Trophoblast cell (in vitro differentiated cells and primary cell): ENCODE data around the gene PTPRT.

Source experiments
- DNase-seq, 2 donors: peaks; one replicate each; pipeline ENCODE4 v3.0.0-alpha.2; 2016
- H2AFZ ChIP-seq: 2 replicates; pipeline ENCODE4 v1.6.1; 2013; ENCODE audit warnings: low read length, moderate library complexity, mild to moderate bottlenecking; ENCODE audit not compliant: insufficient read depth, poor library complexity
- H2AK5ac ChIP-seq: 2 replicates; pipeline ENCODE4 v1.6.1; 2013; ENCODE audit warnings: mild to moderate bottlenecking, low read length
- H2BK120ac ChIP-seq: 2 replicates; pipeline ENCODE4 v1.6.1; 2013; ENCODE audit warnings: low read length, mild to moderate bottlenecking, moderate library complexity; ENCODE audit not compliant: insufficient read depth, poor library complexity
- H2BK12ac ChIP-seq: 2 replicates; pipeline ENCODE4 v1.6.1; 2013; ENCODE audit warnings: mild to moderate bottlenecking, low read length, moderate library complexity
- H2BK5ac ChIP-seq: 2 replicates; pipeline ENCODE4 v1.6.1; 2013; ENCODE audit warnings: low read length, low read depth, moderate library complexity, mild to moderate bottlenecking; ENCODE audit not compliant: poor library complexity
- H3K14ac ChIP-seq: 2 replicates; pipeline ENCODE4 v1.6.1; 2013; ENCODE audit warnings: mild to moderate bottlenecking, low read length
- H3K18ac ChIP-seq: 2 replicates; pipeline ENCODE4 v1.6.1; 2013; ENCODE audit warnings: mild to moderate bottlenecking, low read length
- H3K23ac ChIP-seq: 2 replicates; pipeline ENCODE4 v1.6.1; 2013; ENCODE audit warnings: low read length
- H3K27ac ChIP-seq: 2 replicates; pipeline ENCODE4 v1.5.1; 2013; ENCODE audit warnings: low read depth, mild to moderate bottlenecking, inconsistent platforms, low read length, moderate library complexity
- H3K27me3 ChIP-seq: 2 replicates; pipeline ENCODE4 v1.6.1; 2013; ENCODE audit warnings: inconsistent platforms, mild to moderate bottlenecking, low read length, moderate library complexity; ENCODE audit not compliant: insufficient read depth
- H3K36me3 ChIP-seq, 2 experiments: 1 replicate in 1 of 2; 2 replicates in 1 of 2; pipeline ENCODE4 v1.6.1; 2013; ENCODE audit warnings: low read length in 2 of 2, mild to moderate bottlenecking in 2 of 2, moderate library complexity in 1 of 2; ENCODE audit not compliant: insufficient read depth in 2 of 2, control insufficient read depth in 1 of 2
- H3K4ac ChIP-seq: 2 replicates; pipeline ENCODE4 v1.6.1; 2013; ENCODE audit warnings: low read depth, mild to moderate bottlenecking, low read length, moderate library complexity
- H3K4me1 ChIP-seq, 2 experiments: 1 replicate in 1 of 2; 2 replicates in 1 of 2; pipeline ENCODE4 v1.6.1; 2013; ENCODE audit warnings: low read length in 2 of 2, mild to moderate bottlenecking in 2 of 2, moderate library complexity in 1 of 2; ENCODE audit not compliant: insufficient read depth in 2 of 2, control insufficient read depth in 1 of 2
- H3K4me2 ChIP-seq: 2 replicates; pipeline ENCODE4 v1.6.1; 2013; ENCODE audit warnings: inconsistent platforms, mild to moderate bottlenecking, low read length, moderate library complexity
- H3K4me3 ChIP-seq: 2 replicates; pipeline ENCODE4 v1.5.1; 2013; ENCODE audit warnings: mild to moderate bottlenecking, low read depth, low read length, inconsistent platforms
- H3K79me1 ChIP-seq: one replicate; pipeline ENCODE4 v1.6.1; 2013; ENCODE audit warnings: low read length
- H3K79me2 ChIP-seq: 2 replicates; pipeline ENCODE4 v1.6.1; 2013; ENCODE audit warnings: low read length, mild to moderate bottlenecking; ENCODE audit not compliant: control insufficient read depth, insufficient read depth, poor library complexity
- H3K9ac ChIP-seq: 2 replicates; pipeline ENCODE4 v1.6.1; 2013; ENCODE audit warnings: mild to moderate bottlenecking, low read length
- H3K9me3 ChIP-seq: 2 replicates; pipeline ENCODE4 v1.6.1; 2013; ENCODE audit warnings: low read depth, mild to moderate bottlenecking, control low read depth, inconsistent platforms, low read length; ENCODE audit not compliant: insufficient read depth
- H4K12ac ChIP-seq: 2 replicates; pipeline ENCODE4 v1.6.1; 2013; ENCODE audit warnings: low read depth, mild to moderate bottlenecking, low read length, moderate library complexity
- H4K8ac ChIP-seq: 2 replicates; pipeline ENCODE4 v1.6.1; 2013; ENCODE audit warnings: low read depth, mild to moderate bottlenecking, low read length, moderate library complexity
- H4K91ac ChIP-seq: one replicate; pipeline ENCODE4 v1.6.1; 2013; ENCODE audit warnings: low read depth, mild to moderate bottlenecking, low read length, moderate library complexity
- WGBS: extraction: QIAGEN DNeasy Blood & Tissue Kit; methylation state at CpG from one replicate; pipeline ENCODE4 v1.1.7; 2013; ENCODE audit warnings: missing lambda C conversion rate; ENCODE audit not compliant: insufficient read length, insufficient coverage; ENCODE audit errors: extremely low coverage; 5-methylcytosine and 5-hydroxymethylcytosine counted together

Gene PTPRT

DNA sequence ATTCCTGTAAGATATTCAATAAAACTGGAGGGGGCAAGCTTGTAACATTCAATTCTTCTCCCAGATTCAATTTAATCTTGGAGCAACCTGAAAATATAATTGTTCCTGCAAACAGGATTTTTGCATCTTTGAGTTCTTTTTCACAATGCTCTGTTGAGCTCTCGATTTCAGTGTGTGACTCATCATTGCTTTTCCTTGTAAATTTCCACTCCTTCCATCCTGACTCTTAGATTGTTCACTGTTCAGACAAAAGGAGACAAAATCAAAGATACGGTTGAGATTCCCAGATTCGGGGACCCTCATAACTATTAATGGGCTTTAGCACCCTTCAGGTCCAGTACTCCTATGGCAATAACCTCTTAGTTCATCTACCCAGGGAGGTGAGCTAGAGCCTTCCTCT lies 999.6 kb downstream of the PTPRT start:
- Histone ChIP-seq H4K91ac (no peak overlapping the region), H3K4me1 (no peaks in the 10 kb centered on the region), H3K14ac (no peak overlapping the region), H3K18ac (no peak overlapping the region), H3K23ac (no peak overlapping the region), H2BK120ac (no peak overlapping the region), H3K27me3 (no peaks in the 10 kb centered on the region), H3K9me3 (peaks cover 1% of the 10 kb centered on the region), H3K79me1 (no peaks in the 10 kb centered on the region), H4K12ac (no peak overlapping the region), H4K8ac (no peak overlapping the region), H3K27ac (no peak overlapping the region), H2BK12ac (no peak overlapping the region), H3K4me2 (no peak overlapping the region), H3K9ac (no peak overlapping the region), H2BK5ac (no peak overlapping the region), H3K4me3 (no peak overlapping the region), H2AFZ (no peak overlapping the region), H3K36me3 (no peaks in the 10 kb centered on the region), H2AK5ac (no peak overlapping the region), H3K4ac (no peak overlapping the region), H3K79me2 (no peaks in the 10 kb centered on the region)
- DNase-seq: no peak
- WGBS: no CpG with 5 or more reads among the region's 3 CpGs

DNA sequence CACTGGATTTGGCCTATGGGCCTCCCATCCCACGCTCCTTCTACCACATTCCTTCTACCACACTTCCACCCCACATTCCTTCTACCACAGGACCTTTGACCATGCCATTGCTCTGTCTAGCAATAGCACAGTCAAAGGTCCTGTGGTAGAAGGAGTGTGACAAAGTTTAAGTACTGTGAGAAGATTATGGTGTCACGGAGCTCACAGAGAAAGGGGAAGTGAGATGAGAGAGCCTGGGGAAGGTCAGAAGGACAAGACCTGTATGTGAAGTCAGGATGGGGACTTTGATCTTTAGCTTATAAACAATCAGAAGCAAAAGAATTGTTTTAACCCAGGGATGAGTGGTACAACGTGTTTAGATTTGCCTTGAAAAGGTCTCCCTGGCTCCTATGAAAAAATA lies 1003.4 kb downstream of the PTPRT start:
- Histone ChIP-seq H3K14ac (no peak overlapping the region), H3K4ac (no peak overlapping the region), H3K4me1 (no peaks in the 10 kb centered on the region), H3K23ac (no peak overlapping the region), H2AFZ (no peak overlapping the region), H3K36me3 (no peaks in the 10 kb centered on the region), H3K18ac (no peak overlapping the region), H3K9ac (no peak overlapping the region), H4K91ac (no peak overlapping the region), H3K4me3 (no peak overlapping the region), H3K27me3 (no peaks in the 10 kb centered on the region), H3K79me1 (no peaks in the 10 kb centered on the region), H2BK5ac (no peak overlapping the region), H3K27ac (no peak overlapping the region), H2BK120ac (no peak overlapping the region), H3K9me3 (no peaks in the 10 kb centered on the region), H3K4me2 (no peak overlapping the region), H2BK12ac (no peak overlapping the region), H2AK5ac (no peak overlapping the region), H3K79me2 (no peaks in the 10 kb centered on the region), H4K12ac (no peak overlapping the region), H4K8ac (no peak overlapping the region)
- WGBS: no CpG with 5 or more reads among the region's 3 CpGs
- no peak for DNase-seq

DNA sequence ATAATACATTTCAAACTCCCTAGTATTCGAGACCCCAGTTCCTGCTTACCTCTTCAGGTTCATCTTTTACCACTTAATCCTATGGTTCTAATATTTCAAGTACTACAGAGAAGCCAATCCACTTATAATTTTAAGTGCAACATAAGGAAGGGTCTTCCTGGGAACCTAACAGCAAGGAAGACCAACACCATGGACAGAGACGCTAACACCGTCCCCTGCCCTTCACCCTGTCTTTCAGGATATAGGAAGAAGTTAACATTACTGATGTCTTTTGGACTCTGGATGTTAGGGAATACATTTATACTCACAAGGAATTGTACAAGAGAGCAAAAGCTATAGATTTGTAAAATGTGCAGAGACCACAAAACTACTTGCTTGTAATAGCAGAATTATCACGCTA lies 1006.6 kb downstream of the PTPRT start:
- Histone ChIP-seq H3K23ac (no peak overlapping the region), H3K4me2 (no peak overlapping the region), H3K79me1 (no peaks in the 10 kb centered on the region), H4K12ac (no peak overlapping the region), H3K27me3 (no peaks in the 10 kb centered on the region), H4K91ac (no peak overlapping the region), H4K8ac (no peak overlapping the region), H3K79me2 (no peaks in the 10 kb centered on the region), H2BK120ac (no peak overlapping the region), H2BK12ac (no peak overlapping the region), H3K14ac (no peak overlapping the region), H3K4me3 (no peak overlapping the region), H3K4me1 (no peaks in the 10 kb centered on the region), H3K9ac (no peak overlapping the region), H3K9me3 (no peaks in the 10 kb centered on the region), H2BK5ac (no peak overlapping the region), H3K36me3 (no peaks in the 10 kb centered on the region), H3K27ac (no peak overlapping the region), H3K18ac (no peak overlapping the region), H2AK5ac (no peak overlapping the region), H2AFZ (no peak overlapping the region), H3K4ac (no peak overlapping the region)
- DNase-seq: no peak
- WGBS: no CpG with 5 or more reads among the region's 4 CpGs

DNA sequence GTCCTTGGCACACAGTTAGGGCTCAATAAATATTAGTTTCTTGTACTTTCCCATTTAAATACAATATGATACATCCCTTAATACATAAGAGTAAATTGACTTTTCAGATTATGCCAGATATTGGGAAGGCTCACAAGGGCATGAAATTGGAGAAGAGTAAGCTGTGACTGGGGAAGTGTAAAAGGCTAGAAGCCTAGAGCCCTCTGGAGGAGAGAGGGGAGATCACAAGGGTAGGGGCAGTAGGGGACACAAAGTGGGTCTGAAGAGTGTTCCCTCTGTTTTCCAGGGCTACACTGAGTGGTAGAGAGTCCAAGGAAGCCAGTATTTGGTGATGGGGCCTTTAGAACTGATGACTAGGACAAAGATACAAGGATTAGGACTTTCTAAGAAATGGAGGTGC lies 1008.6 kb downstream of the PTPRT start:
- Histone ChIP-seq H3K14ac (no peak overlapping the region), H2BK12ac (no peak overlapping the region), H3K36me3 (no peaks in the 10 kb centered on the region), H3K9me3 (no peaks in the 10 kb centered on the region), H3K79me2 (no peaks in the 10 kb centered on the region), H2AFZ (no peak overlapping the region), H3K79me1 (no peaks in the 10 kb centered on the region), H3K27me3 (no peaks in the 10 kb centered on the region), H4K12ac (no peak overlapping the region), H3K27ac (no peak overlapping the region), H3K9ac (no peak overlapping the region), H3K4ac (no peak overlapping the region), H2BK120ac (no peak overlapping the region), H3K23ac (no peak overlapping the region), H4K91ac (no peak overlapping the region), H4K8ac (no peak overlapping the region), H2BK5ac (no peak overlapping the region), H3K4me3 (no peak overlapping the region), H3K4me2 (no peak overlapping the region), H3K18ac (no peak overlapping the region), H3K4me1 (no peaks in the 10 kb centered on the region), H2AK5ac (no peak overlapping the region)
- DNase-seq: no peak

GRCh38 chr20:42179768-42180167 lies 1009.9 kb downstream of the PTPRT start:
- H3K79me2 ChIP-seq: no peaks in the 10 kb centered on the region
- H2AK5ac ChIP-seq: no peak overlapping the region
- no peaks in the 10 kb centered on the region for H3K36me3 ChIP-seq

More at GRCh38 chr20:42179768-42180167, 1009.9 kb downstream of the PTPRT start:
- Histone ChIP-seq H4K91ac (no peak overlapping the region), H2AFZ (no peak overlapping the region), H3K27me3 (no peaks in the 10 kb centered on the region), H3K4me2 (no peak overlapping the region), H2BK120ac (no peak overlapping the region), H3K9me3 (no peaks in the 10 kb centered on the region), H3K4me3 (no peak overlapping the region), H2BK5ac (no peak overlapping the region), H3K4me1 (no peaks in the 10 kb centered on the region), H3K79me1 (no peaks in the 10 kb centered on the region), H3K23ac (no peak overlapping the region), H3K14ac (no peak overlapping the region), H2BK12ac (no peak overlapping the region), H3K9ac (no peak overlapping the region), H4K8ac (no peak overlapping the region), H3K4ac (no peak overlapping the region), H3K27ac (no peak overlapping the region), H3K18ac (no peak overlapping the region), H4K12ac (no peak overlapping the region)
- WGBS: no CpG with 5 or more reads among the region's 4 CpGs
- peak in 1 of 2 donors; percentile 33 for DNase-seq
